Activated T-cell treated with anti-CD3 and anti-CD28 coated beads, Interleukin-2, amount 50 U/mL, for 72 hours (primary cell): ENCODE data around the gene ZNF273. TPM values are rescaled to one million over a fixed set of nuclear protein-coding genes. Genes with fewer than 3 reads are reported as not detected.
"Not testable (repeated sequence)": the region's sequence is repeated elsewhere in the genome, so short reads cannot be mapped to it uniquely, and the experiment has no call there.

Experiments used
- ATAC-seq, 2 donors: fragments of 150-1000 bp; cut with Tn5 transposase; replicated peaks in 1 of 2; 2 replicates each; pipeline ENCODE4 v1.10.0; 2021; ENCODE audit warnings: moderate library complexity in 2 of 2, mild to moderate bottlenecking in 1 of 2
- DNase-seq, 2 donors: peaks; one replicate each; pipeline ENCODE4 v3.0.0; 2021 to 2022; ENCODE audit warnings: mixed read lengths in 1 of 2
- H3K27ac Mint-ChIP-seq: one replicate; pipeline ENCODE4 v1.8.0; 2022; ENCODE audit warnings: mild to moderate bottlenecking, moderate library complexity, mixed read lengths
- H3K27me3 Mint-ChIP-seq: one replicate; pipeline ENCODE4 v1.8.0; 2022; ENCODE audit warnings: low read depth, mixed read lengths
- H3K36me3 Mint-ChIP-seq, 2 donors: one replicate each; pipeline ENCODE4 v1.8.0; 2022; ENCODE audit warnings: mixed read lengths in 2 of 2, mild to moderate bottlenecking in 1 of 2; ENCODE audit not compliant: insufficient read depth in 2 of 2
- H3K4me1 Mint-ChIP-seq: one replicate; pipeline ENCODE4 v1.8.0; 2022; ENCODE audit warnings: low read depth, mixed read lengths
- H3K4me3 Mint-ChIP-seq, 2 donors: one replicate each; pipeline ENCODE4 v1.8.0; 2022; ENCODE audit warnings: mild to moderate bottlenecking in 2 of 2, mixed read lengths in 2 of 2, moderate library complexity in 2 of 2
- H3K9me3 Mint-ChIP-seq, 2 donors: one replicate each; pipeline ENCODE4 v1.8.0; 2022; ENCODE audit warnings: mixed read lengths in 2 of 2
- total RNA-seq, 2 donors: library from RNA; stranded (reverse); gene quantifications; one replicate each; pipeline ENCODE4 v1.2.3, GENCODE V29; 2022

The ZNF273 gene
- total RNA-seq, 2 donors from 2014 or later = 15.0 to 19.2 TPM

DNA sequence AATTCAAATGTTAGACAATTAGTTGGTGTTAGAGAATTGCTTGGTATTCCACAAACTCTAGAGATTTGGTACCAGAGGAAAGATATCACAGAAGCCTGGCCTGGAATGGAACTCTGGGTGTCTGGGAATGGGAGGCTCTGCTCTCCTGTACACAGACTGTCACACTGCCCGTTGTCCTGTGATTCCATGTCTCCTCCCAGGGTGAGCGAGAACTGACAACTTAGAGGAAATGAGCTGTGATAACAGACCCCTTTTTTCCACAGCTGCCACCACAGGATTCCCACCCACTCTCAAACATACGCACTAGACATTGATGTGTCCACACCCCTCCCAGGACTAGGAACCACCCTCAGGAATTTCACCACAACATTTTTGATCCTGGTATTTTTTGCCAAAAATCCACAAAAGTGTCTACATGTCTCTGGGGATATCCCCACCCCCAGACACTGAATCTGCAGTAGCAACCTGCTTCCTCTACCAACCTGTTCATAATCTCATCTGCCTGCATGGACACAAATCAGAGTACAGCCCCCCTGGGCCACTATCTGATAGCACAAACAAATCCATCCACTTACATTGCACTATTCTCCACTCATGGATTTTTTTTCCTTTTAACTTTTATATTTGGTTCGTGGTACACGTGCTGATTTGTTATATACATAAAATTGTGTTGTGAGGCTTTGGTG, 4.7 kb downstream of the ZNF273 start:
- no peak overlapping the region for H3K27ac Mint-ChIP-seq
- peaks cover 0 to 24% of the 10 kb centered on the region in 2 donors for H3K36me3 Mint-ChIP-seq
- no peaks in the 10 kb centered on the region for H3K27me3 Mint-ChIP-seq
- DNase-seq (no peak), ATAC-seq (no peak)
- no peak overlapping the region for H3K4me3 Mint-ChIP-seq
- H3K4me1 Mint-ChIP-seq = peaks cover 62% of the 10 kb centered on the region
- H3K9me3 Mint-ChIP-seq = peaks cover 0 to 3% of the 10 kb centered on the region in 2 donors

DNA sequence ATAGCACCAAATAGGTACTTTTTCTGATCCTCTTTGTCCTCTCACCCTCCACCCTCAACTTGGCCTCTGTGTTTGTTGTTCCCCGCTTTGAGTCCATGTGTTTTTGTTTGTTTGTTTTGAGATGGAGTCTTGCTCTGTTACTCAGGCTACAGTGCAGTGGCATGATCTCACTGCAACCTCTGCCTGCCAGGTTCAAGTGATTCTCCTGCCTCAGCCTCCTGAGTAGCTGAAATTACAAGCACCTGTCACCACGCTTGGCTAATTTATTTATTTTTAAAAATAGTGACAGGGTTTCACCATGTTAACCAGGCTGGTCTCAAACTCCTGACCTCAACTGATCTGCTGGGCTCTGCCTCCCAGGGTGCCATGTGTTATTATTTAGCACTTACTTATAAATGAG, 5.3 kb downstream of the ZNF273 start:
- Mint-ChIP-seq H3K36me3 (peaks cover 0 to 27% of the 10 kb centered on the region in 2 donors), H3K9me3 (peaks cover 0 to 3% of the 10 kb centered on the region in 2 donors), H3K27me3 (no peaks in the 10 kb centered on the region), H3K4me1 (peaks cover 59% of the 10 kb centered on the region), H3K4me3 (no peak overlapping the region), H3K27ac (peak overlapping the region; percentile 33)
- no peak for DNase-seq
- ATAC-seq = no peak

GRCh38 chr7:64914557-64914956, 11.5 kb downstream of the ZNF273 start:
- Mint-ChIP-seq H3K9me3 (peaks cover 0 to 5% of the 10 kb centered on the region in 2 donors), H3K27me3 (no peaks in the 10 kb centered on the region), H3K4me3 (no peak overlapping the region), H3K4me1 (peaks cover 13% of the 10 kb centered on the region), H3K36me3 (peaks cover 10 to 58% of the 10 kb centered on the region in 2 donors), H3K27ac (no peak overlapping the region)
- DNase-seq (no peak), ATAC-seq (no peak)

DNA sequence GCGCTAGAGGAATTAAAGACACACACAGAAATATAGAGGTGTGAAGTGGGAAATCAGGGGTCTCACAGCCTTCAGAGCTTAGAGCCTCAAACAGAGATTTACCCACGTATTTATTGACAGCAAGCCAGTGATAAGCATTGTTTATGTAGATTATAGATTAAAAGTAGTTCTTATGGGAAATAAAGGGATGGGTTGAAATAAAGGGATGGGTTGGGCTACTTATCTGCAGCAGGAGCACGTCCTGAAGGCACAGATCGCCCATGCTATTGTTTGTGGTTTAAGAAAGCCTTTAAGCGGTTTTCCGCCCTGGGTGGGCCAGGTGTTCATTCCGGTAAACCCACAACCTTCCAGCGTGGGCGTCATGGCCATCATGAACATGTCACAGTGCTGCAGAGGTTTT, 12.2 kb downstream of the ZNF273 start:
- H3K27ac Mint-ChIP-seq, H3K4me1 Mint-ChIP-seq, H3K4me3 Mint-ChIP-seq, H3K27me3 Mint-ChIP-seq, ATAC-seq, DNase-seq, H3K9me3 Mint-ChIP-seq: not testable (repeated sequence)
- H3K36me3 Mint-ChIP-seq = peaks cover 14 to 59% of the 10 kb centered on the region in 2 donors

DNA sequence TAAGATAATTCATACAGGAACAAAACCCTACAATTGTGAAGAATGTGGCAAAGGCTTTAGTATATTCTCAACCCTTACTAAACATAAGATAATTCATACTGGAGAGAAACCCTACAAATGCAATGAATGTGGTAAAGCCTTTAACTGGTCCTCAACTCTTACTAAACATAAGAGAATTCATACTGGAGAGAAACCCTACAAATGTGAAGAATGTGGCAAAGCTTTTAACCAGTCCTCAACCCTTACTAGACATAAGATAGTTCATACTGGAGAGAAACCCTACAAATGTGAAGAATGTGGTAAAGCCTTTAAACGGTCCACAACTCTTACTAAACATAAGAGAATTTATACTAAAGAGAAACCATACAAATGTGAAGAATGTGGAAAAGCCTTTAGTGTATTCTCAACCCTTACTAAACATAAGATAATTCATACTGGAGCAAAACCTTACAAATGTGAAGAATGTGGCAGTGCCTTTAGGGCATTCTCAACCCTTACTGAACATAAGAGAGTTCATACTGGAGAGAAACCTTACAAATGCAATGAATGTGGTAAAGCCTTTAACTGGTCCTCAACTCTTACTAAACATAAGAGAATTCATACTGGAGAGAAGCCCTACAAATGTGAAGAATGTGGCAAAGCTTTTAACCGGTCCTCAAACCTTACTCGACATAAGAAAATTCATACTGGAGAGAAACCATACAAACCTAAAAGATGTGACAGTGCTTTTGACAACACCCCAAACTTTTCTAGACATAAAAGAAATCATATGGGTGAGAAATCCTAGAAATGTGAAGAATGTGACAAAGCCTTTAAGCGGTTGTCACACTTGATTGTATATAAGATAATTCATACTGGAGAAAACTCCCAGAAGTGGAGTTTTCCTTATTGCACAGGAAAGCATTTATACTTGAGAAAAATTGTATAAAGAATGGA, 25.4 kb downstream of the ZNF273 start:
- not testable (repeated sequence) for ATAC-seq, H3K4me3 Mint-ChIP-seq, H3K4me1 Mint-ChIP-seq, H3K27ac Mint-ChIP-seq, H3K27me3 Mint-ChIP-seq, DNase-seq
- peaks cover 27 to 63% of the 10 kb centered on the region in 2 donors for H3K36me3 Mint-ChIP-seq
- peaks cover 14 to 19% of the 10 kb centered on the region in 2 donors for H3K9me3 Mint-ChIP-seq

DNA sequence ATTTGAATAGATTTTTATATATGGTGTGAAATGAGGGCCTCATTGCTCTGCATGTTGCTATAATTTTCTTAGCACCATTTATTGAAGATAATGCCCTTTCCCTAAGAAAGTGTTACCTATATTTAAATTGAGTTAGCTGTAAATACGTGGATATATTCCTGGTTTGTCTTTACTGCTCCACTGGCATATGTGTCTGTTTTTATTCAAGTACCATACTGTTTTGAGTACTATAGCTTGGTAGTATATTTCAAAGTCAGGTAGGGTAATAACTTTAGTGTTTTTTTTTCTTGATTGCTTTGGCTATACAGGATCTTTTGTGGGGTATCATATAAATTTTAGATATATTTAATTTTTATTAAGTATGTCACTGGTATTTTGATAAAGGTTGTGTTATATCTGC, 31.4 kb downstream of the ZNF273 start:
- H3K9me3 Mint-ChIP-seq = peaks cover 2 to 3% of the 10 kb centered on the region in 2 donors
- no peak overlapping the region for H3K27ac Mint-ChIP-seq
- H3K4me1 Mint-ChIP-seq = peaks cover 10% of the 10 kb centered on the region
- H3K4me3 Mint-ChIP-seq = no peak overlapping the region
- no peak for DNase-seq
- H3K36me3 Mint-ChIP-seq = peaks cover 4 to 18% of the 10 kb centered on the region in 2 donors
- no peaks in the 10 kb centered on the region for H3K27me3 Mint-ChIP-seq
- no peak for ATAC-seq

DNA sequence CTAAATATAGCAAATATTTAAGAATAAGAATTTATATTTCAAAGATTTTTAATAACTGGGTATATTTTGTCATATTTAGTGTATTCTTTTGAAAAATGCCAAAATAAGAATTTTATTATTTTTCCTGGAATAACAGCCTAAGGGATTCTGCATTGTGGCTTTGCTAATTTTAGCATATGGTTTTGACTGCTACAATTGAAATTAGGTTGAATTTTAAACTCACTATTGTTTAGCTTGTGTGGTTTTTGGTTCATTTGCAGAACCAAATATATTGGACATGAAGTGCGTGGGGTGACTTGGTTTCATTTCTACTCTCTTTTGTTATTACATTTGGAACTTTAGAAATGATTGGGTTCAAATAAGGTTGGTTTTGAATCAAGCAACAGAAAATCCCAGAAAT, 35.5 kb downstream of the ZNF273 start:
- Mint-ChIP-seq H3K36me3 (peaks cover 4 to 9% of the 10 kb centered on the region in 2 donors), H3K9me3 (peaks cover 1 to 3% of the 10 kb centered on the region in 2 donors), H3K4me1 (peaks cover 10% of the 10 kb centered on the region), H3K27me3 (no peaks in the 10 kb centered on the region), H3K27ac (no peak overlapping the region), H3K4me3 (no peak overlapping the region)
- ATAC-seq = no peak
- DNase-seq = no peak

DNA sequence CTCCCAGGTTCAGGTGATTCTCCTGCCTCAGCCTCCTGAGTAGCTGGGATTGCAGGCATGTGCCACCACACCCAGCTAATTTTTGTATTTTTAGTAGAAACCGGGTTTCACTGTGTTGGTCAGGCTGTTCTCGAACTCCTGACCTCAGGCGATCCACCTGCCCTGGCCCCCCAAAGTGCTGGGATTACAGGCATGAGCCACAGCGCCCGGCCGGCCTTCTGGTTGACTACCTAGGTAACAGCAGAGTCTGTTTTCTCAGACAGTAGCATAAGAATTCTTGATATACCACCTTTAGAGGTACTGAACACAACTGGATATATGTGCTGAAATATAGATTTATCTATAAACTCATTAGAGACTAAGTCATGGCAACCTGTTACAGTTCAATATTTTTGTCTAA, 36.9 kb downstream of the ZNF273 start:
- not testable (repeated sequence) for H3K27ac Mint-ChIP-seq, H3K36me3 Mint-ChIP-seq, ATAC-seq

DNA sequence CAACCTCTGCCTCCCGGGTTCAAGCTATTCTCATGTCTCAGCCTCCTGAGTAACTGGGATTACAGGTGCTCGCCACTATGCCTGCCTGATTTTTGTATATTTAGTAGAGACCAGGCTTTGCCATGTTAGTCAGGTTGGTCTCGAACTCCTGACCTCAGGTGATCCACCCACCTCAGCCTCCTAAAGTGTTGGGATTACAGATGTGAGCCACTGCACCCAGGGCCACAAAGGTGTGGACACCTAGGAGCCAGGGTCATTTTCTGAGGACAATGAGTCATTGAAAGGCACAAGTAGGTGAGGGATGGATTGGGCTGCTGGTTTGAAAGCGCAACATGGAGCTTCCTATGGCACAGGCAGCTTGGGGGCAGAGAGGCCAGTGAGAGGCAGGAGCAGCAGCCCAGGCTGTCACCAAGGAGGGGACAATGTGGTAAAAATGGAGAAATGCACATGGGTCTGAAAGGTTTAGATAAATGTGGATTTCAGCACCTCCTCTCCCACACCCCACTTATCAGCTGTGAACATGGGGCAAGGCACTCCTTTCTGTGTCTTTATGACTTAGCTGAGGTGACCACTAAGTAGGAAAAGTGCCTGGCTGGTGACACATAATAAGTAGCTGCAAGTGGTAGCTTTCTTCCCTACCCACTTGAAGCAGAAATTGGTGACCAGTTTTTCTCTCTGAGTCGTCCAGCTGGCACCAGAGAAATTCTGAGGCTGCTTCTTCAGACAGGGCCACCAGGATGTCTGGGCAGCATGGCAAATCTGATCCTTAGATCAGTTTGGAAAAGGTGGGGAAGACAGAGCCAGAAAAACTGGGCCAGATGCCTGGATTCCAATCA, 41.8 kb downstream of the ZNF273 start:
- not testable (repeated sequence) for H3K4me3 Mint-ChIP-seq, H3K36me3 Mint-ChIP-seq, H3K27ac Mint-ChIP-seq, H3K4me1 Mint-ChIP-seq, DNase-seq, H3K9me3 Mint-ChIP-seq
- peak in 1 of 2 donors; percentile 23 for ATAC-seq
- peaks cover 38% of the 10 kb centered on the region for H3K27me3 Mint-ChIP-seq

More for the DNA sequence above, 36.9 kb downstream of the ZNF273 start:
- H3K9me3 Mint-ChIP-seq, H3K27me3 Mint-ChIP-seq, DNase-seq, H3K4me3 Mint-ChIP-seq, H3K4me1 Mint-ChIP-seq: not testable (repeated sequence)

- ATAC-seq (no peak), DNase-seq (no peak)
- Mint-ChIP-seq H3K36me3 (peaks cover 0 to 1% of the 10 kb centered on the region in 2 donors), H3K4me1 (no peaks in the 10 kb centered on the region), H3K27me3 (peaks cover 40% of the 10 kb centered on the region), H3K9me3 (no peaks in the 10 kb centered on the region), H3K27ac (no peak overlapping the region), H3K4me3 (no peak overlapping the region)
These were observed 42.6 kb downstream of the ZNF273 start for GRCh38 chr7:64945503-64946175.

- H3K27ac Mint-ChIP-seq = no peak overlapping the region
- no peak overlapping the region for H3K4me3 Mint-ChIP-seq
- peak; percentile 73 to 74 for ATAC-seq
- H3K27me3 Mint-ChIP-seq = peaks cover 40% of the 10 kb centered on the region
- peaks cover 0 to 1% of the 10 kb centered on the region in 2 donors for H3K36me3 Mint-ChIP-seq
- DNase-seq = peak; percentile 43 to 44
- no peaks in the 10 kb centered on the region for H3K4me1 Mint-ChIP-seq
- H3K9me3 Mint-ChIP-seq = no peaks in the 10 kb centered on the region
These were observed 43.7 kb downstream of the ZNF273 start for GRCh38 chr7:64946772-64947171.

GRCh38 chr7:64947252-64948000, 44.4 kb downstream of the ZNF273 start:
- peaks cover 40% of the 10 kb centered on the region for H3K27me3 Mint-ChIP-seq
- H3K4me1 Mint-ChIP-seq = no peaks in the 10 kb centered on the region
- H3K27ac Mint-ChIP-seq = no peak overlapping the region
- H3K9me3 Mint-ChIP-seq = no peaks in the 10 kb centered on the region
- ATAC-seq (peak; percentile 27 to 42), DNase-seq (peak in 1 of 2 donors; percentile 5)
- H3K4me3 Mint-ChIP-seq = peak overlapping the region; percentile 57 to 62
- peaks cover 0 to 1% of the 10 kb centered on the region in 2 donors for H3K36me3 Mint-ChIP-seq
